NOMO-1 (cell line): ENCODE data around the gene APRT.

ENCODE experiments used
- DNase-seq, 2 experiments: peaks; one replicate each; lab custom pipeline; 2025; ENCODE audit not compliant: unreplicated experiment in 2 of 2; lab: John Stamatoyannopoulos, UW

The APRT gene

DNA sequence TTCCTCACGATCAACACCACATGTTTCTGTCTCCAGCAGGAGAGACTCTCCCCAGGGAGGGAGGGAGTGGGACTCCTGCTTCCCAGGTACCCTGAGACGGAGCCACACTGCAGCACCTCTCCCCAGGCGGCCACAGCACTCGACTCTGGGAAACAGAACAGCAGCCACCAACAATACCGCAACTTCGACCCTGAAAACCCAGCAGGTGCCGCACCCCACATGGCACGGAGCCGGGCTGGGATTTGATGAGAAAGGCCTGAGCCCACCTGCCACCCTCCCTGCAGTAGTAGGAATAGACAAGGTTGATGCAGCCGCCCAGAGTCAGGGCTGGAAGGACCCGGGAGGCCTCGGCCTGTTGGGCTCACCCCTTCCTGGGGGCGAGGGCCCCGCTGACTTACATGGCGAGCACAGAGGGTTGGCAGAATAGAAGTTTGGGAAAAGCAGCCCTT, 30.6 kb upstream of the APRT start:
- DNase-seq, result no peak

- DNase-seq, result no peak
Observed at GRCh38 chr16:88841521-88842307, 30.0 kb upstream of the APRT start.

- no peak for DNase-seq
Observed at GRCh38 chr16:88840600-88841215, 29.0 kb upstream of the APRT start.

DNA sequence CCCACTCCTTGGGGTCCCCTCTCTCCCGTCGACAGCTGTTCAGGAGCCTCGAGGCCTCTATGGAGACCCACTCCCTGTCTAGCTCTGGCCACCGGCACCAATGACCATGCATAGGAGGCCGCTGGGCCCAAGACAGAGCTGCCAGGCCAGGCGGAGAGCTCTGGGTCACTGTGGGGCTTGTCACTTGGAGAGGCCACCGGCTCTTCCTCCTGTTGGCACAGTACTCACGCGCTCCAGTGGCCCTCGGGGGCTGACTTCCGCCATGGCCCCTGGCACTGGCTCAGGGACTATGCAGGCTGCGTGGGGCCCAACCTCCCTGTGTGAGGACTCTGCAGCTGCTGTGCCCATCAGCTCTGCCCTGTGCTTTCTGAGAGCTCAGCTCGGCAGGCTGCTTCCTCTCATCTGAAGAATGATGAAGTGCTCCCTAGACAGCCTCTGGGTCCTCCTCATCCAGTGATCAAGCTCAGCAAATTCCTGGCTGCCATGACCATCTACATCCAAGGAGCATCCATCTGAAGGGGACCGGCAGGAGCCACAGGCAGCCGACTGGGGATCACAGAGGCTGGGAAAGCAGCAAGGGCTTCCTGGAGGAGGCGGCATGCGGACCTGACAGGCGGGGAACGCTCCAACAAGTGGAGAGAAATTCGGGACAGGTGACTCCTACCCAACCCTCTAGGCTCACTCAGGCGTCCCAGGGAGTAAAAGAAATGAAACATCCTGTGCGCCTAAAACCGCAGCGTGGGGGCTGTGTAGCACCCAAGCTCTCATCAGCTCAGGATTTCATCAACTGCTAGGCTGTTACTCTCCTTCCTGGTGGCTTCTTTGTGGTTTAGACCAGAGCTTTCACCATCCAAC, 28.2 kb upstream of the APRT start:
- DNase-seq, result peak; percentile 61 to 65

- no peak for DNase-seq
Observed at GRCh38 chr16:88839026-88839529, 27.4 kb upstream of the APRT start.

DNA sequence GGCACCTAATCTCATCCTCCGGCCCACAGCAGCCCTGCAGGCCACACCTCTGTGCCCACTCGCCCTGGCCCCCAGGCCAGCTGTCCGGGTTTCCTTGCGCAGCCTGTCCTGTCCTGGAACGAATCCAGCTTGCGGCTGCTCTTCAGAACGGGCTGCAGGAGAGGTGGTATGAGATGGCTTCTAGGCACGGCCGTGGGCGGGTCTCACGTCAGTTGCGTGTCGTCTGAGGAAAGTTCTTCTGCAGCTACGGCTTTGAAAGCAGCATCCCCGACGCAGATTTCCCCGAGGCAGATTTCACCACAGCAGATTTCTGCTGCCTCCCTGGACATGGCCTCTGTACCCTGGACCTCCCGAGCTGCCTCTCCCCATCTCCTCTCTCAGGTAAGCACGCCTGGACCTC, 26.8 kb upstream of the APRT start:
- DNase-seq, result no peak

DNA sequence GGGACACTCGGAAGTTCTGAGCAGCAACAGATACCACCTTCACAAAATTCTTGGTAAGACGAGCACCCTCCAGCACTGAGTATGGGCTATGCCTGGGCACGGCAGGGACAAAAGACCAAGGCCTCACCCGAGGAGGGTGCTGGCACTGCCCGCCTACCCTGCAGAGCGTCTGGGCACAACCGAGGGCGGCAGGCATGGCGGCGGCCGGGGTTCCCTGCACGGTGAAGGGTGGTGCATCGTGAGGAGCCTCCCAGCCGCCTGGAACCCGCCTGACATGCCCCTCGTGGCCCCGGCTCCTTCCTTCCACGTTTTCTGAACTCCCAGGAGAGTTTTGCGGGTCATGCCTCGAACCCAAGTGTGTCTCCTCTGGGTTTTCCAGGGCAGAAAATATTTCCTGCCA, 26.1 kb upstream of the APRT start:
- DNase-seq, result no peak

DNA sequence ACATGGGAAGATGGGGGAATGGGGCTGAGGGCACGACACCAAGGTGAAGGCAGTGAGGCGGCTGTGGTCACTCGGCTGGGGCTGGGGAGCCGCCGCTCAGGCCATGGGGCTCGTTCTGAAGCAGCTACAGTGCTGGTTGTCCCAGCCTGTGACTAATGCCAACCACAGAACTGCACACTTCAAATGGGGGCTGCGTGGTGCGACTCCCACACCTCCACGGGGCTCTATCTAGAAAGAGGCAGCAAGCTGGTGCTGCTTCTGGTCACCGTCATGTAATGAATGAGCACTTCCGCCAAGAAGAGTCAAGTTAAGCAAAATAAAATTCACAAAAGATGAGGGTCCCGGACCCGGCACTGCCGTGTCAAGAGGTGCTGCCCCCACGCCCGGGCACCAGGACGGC, 25.1 kb upstream of the APRT start:
- no peak for DNase-seq

DNA sequence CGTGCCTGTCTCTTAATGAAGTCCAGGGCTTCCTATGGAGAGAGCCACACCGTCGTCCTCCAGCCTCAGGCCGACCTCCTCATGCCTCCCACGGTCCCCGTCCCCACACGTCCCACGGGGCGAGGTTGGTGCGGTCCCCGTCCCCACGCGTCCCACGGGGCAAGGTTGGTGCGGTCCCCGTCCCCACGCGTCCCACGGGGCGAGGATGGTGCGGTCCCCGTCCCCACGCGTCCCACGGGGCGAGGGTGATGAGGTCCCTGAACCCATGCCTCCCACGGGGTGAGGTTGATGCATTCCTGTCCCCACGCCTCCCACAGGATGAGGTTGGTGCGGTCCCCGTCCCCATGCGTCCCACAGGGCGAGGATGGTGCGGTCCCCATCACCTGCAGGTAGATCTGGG, 24.1 kb upstream of the APRT start:
- DNase-seq, result no peak

GRCh38 chr16:88835383-88835782, 23.7 kb upstream of the APRT start:
- DNase-seq, result no peak

DNA sequence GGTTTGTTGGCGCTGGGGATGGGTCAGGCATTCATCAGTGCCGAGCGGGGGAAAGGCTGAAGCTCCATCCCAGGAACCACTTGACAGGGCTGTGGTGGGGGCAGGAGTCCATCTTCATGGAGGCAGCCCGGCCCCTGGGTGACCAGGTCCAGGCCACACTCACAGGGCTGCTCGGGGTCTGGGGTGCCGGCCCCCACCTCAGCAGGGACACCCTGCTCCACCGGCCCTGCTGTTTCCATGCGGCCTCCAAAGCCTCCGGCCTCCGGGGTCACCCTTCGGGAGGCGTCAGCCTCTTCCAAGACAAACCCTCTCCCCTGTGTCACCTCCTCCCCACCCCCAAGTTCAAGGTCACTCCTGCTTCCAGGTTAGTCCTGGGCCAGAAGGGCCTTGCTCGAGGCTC, 22.9 kb upstream of the APRT start:
- no peak for DNase-seq

DNA sequence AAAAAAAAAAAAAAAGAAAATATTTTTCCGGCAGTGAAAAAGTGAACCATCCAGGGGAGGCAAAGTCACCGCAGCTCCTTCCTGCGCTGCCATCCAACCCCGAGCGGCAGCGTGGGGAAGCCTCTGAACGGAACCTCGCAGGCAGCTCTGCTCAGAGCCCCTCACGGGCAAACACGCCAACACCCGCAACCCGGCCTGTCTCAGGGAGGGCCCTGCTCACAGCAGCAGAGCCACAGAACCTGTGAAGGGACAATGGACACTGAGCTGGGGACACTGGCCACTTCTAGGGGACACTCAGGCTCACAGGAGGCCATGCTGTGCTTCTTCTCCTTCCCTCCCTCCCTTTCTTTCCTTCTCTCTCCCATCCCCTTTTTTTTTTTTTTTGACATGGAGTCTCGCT, 21.4 kb upstream of the APRT start:
- DNase-seq, result no peak

GRCh38 chr16:88831838-88832237, 20.1 kb upstream of the APRT start:
- no peak for DNase-seq

- no peak for DNase-seq
Observed at GRCh38 chr16:88830783-88831182, 19.1 kb upstream of the APRT start.

DNA sequence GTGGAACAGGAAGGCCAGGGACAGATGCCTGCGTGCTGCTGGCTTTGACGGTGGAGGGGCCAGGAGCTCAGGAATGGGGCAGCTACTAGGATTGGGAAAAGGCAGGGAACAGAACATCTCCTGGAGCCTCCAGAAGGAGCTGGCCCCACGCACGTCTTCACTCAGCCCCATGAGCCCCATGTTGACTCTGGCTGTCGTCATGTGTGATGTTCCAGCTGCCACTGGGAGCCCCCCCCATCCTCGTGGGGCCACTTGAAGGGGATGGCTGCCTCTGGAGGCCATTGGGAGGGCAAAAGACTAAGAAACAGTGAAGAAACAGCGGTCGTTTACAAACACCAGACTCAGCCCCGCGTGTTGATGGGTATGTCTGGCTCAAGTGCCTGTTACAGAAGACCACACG, 18.5 kb upstream of the APRT start:
- no peak for DNase-seq

DNA sequence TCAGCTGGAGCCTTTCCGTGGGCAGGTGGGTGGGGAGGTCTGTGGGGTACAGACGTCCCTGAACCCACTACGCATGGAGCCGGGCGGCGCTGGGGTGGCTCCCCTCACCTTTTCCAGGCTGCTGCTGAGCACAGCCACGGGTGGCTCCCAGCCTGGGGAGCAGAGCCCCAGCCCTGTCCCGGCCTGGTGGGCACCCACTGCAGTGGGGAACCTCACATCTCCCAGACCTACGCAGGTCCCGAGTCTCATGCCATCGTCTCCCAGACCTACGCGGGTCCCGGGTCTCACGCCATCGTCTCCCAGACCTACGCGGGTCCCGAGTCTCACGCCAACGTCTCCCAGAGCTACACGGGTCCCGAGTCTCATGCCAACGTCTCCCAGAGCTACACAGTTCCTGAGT, 17.0 kb upstream of the APRT start:
- DNase-seq, result no peak

- DNase-seq, result no peak
Observed at GRCh38 chr16:88827727-88828126, 16.0 kb upstream of the APRT start.

DNA sequence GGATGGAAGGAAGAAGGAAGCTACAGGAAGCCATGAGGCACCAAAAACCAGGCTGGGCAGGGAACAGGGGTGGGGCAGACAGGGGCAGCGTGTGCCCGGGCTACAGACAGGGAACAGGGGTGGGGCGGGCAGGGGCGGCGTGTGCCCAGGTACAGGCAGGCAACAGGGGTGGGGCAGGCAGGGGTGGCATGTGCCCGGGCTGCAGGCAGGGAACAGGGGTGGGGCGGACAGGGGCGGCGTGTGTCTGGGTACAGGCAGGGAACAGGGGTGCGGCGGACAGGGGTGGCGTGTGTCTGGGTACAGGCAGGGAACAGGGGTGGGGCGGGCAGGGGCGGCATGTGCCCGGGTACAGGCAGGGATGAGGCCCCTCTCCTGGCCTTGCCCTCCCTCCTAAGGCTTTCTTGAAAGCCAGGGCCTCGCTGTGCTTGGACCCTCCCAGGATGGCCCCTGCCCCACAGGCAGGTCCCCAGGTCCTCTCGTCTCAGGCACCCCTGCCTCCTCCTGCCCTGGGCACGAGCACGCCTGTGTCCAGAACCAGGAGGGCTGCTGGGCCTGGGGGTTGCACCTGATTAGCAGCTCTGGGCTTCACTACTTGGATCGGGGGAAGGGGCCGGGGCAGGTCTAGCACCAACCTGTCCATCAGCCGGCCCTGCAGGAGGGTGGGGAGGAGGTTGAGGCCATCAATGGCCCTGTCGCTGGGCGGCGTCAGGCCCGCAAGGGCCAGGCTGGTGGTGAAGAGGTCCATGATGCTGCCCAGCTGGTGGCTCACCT, 14.5 kb upstream of the APRT start:
- no peak for DNase-seq

DNA sequence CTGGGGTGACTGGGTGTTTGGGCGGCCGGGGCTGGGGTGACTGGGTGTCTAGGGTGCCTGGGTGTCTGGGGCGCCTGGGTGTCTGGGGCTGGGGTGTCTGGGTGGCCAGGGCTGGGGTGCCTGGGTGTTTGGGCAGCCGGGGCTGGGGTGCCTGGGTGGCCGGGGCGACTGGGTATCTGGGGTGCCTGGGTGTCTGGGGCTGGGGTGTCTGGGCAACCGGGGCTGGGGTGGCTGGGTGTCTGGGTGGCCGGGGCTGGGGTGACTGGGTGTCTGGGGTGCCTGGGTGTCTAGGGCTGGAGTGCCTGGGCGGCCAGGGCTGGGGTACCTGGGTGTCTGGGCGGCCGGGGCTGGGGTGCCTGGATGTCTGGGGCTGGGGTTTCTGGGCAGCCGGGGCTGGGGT, 13.4 kb upstream of the APRT start:
- DNase-seq, result no peak

DNA sequence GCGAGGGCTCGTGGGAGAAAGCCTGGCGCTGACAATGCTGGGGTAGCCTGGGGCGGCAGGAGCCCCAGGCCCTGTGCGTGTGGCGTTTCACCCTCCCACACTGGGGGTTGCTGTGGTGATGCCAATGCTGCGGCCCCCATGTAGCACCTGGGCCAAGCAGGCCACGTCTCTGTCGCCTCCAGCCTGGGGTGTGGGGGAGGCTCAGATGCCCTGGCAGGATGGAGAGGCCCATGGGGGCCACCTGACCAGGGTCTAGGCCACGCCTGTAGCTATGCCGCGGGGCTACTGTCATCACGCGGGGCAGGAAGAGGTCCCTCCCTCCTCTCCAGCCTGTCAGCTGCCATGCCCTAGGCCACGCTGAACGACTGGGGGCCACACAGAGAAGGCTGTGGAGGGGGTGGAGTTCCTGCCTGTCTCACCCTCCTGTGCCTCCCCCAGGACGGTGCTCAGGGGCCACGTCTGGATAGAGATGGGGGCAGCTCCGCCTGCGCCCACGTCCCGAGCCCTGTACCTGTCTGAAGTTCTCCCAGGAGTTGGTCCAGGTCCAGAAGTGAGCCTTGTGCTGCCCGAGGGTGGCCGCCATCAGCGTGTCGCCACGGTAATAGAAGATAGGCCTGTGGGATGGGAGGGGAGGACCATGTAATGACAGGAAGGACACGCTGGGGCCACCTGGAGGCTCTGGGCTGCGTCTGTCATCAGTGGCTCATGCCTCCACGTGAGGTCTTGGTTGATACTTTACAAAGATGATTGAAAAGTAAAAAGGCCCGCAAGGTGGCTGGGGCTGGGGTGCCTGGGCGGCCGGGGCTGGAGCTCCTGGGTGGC, 12.7 kb upstream of the APRT start:
- no peak for DNase-seq
